DOHH2 (cell line): Measurements from ENCODE around the gene ITPR2.

Source experiments
- EZH2phosphoT487 ChIP-seq: fragments of 200-600 bp; sonication (generic); IDR thresholded peaks from 2 replicates; pipeline ENCODE4 v1.6.1; 2017; ENCODE audit warnings: borderline replicate concordance, mild to moderate bottlenecking, antibody characterized with exemption, low read length, moderate library complexity, mixed read lengths
- TF ChIP-seq, protein P1 (sequence below): fragments of 200-600 bp; sonication (generic); IDR thresholded peaks from one replicate; pipeline ENCODE4 v1.5.1; 2014; ENCODE audit warnings: antibody characterized with exemption, mild to moderate bottlenecking, low read depth, low read length; ENCODE audit not compliant: poor library complexity, severe bottlenecking

DNA sequence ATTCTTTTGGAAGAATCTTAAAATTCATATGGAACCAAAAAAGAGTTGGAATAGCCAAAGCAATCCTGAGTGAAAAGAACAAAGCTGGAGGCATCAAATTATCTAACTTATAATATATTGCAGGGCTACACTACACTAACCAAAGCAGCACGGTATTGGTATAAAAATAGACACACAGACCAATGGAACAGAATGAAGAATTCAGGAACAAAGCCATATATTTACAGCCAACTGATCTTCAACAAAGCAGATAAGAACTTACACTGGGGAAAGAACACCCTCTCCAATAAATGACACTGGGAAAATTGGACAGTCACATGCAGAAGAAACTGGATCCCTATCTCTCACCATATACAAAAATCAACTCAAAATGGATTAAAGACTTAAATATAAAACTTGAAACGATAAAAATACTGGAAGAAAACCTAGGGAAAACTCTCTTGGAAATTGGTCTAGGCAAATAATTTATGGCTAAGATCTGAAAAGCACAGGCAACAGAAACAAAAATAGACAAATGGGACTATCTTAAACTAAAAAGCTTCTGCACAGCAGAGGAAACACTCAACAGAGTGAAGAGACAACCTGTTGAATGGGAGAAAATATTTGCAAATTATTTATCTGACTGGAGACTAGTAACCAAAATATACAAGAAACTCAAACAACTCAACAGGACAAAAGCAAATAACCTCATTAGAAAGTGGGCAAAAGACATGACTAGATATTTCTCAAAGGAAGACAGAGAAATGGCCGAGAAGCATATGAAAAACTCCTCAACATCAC is 286.3 kb downstream of the ITPR2 start:
- TF ChIP-seq, protein P1, sequence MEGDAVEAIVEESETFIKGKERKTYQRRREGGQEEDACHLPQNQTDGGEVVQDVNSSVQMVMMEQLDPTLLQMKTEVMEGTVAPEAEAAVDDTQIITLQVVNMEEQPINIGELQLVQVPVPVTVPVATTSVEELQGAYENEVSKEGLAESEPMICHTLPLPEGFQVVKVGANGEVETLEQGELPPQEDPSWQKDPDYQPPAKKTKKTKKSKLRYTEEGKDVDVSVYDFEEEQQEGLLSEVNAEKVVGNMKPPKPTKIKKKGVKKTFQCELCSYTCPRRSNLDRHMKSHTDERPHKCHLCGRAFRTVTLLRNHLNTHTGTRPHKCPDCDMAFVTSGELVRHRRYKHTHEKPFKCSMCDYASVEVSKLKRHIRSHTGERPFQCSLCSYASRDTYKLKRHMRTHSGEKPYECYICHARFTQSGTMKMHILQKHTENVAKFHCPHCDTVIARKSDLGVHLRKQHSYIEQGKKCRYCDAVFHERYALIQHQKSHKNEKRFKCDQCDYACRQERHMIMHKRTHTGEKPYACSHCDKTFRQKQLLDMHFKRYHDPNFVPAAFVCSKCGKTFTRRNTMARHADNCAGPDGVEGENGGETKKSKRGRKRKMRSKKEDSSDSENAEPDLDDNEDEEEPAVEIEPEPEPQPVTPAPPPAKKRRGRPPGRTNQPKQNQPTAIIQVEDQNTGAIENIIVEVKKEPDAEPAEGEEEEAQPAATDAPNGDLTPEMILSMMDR, result no peak
- TF ChIP-seq EZH2phosphoT487, result no peak
